ENCODE data around the gene ZSCAN5B.
"Not testable (repeated sequence)": the region's sequence is repeated elsewhere in the genome, so short reads cannot be mapped to it uniquely, and the experiment has no call there.

ZSCAN5B gene

DNA sequence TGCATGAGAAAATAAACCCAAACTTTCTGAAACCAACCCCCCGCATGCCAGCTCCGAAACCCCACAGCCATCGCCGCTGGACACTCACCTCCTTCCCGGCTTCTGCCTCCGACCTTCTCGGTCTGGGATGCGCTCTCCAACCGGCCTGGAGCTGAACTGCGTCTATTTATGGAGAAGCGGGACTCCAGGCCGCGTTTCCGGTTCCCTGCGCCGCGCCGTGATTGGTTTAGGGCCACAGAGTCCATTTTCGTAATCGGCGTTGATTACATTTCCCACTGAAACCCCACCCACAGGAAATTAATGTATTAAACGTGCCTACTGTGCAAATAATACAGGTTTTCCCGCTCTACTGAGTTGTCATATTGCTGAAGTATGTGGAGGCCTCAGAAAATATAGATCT, at the start of gene ZSCAN5B:
TSS of gene ZSCAN5B (minus strand) at position 138 of the 400 bp plus-strand sequence. CDS start 4,731 bp downstream, outside the sequence.
- not testable (repeated sequence) for H3K27me3 ChIP-seq (ENCODE audit: control insufficient read depth, insufficient read depth, low read length); H3K27ac ChIP-seq (ENCODE audit: low read length); H3K36me3 ChIP-seq (ENCODE audit: control insufficient read depth, low read depth, low read length); H3K4me1 ChIP-seq (ENCODE audit: control insufficient read depth, low read depth, low read length); H3K4me3 ChIP-seq (ENCODE audit: low read length); H3K9me3 ChIP-seq (ENCODE audit: control insufficient read depth, low read depth, low read length); H3K9ac ChIP-seq (ENCODE audit: low read length)

- H3K27ac ChIP-seq (ENCODE audit: low read length); H3K4me1 ChIP-seq (ENCODE audit: control insufficient read depth, low read depth, low read length); H3K9ac ChIP-seq (ENCODE audit: low read length); H3K27me3 ChIP-seq (ENCODE audit: control insufficient read depth, insufficient read depth, low read length); H3K9me3 ChIP-seq (ENCODE audit: control insufficient read depth, low read depth, low read length); H3K4me3 ChIP-seq (ENCODE audit: low read length); H3K36me3 ChIP-seq (ENCODE audit: control insufficient read depth, low read depth, low read length): not testable (repeated sequence)
These were observed 48.2 kb upstream of the ZSCAN5B start for GRCh38 chr19:56245764-56246163.

GRCh38 chr19:56245121-56245740, 47.6 kb upstream of the ZSCAN5B start:
- Histone ChIP-seq H3K4me1 (ENCODE audit: control insufficient read depth, low read depth, low read length) (no peaks in the 10 kb centered on the region), H3K9me3 (ENCODE audit: control insufficient read depth, low read depth, low read length) (no peaks in the 10 kb centered on the region), H3K27ac (ENCODE audit: low read length) (no peak overlapping the region), H3K9ac (ENCODE audit: low read length) (no peak overlapping the region), H3K27me3 (ENCODE audit: control insufficient read depth, insufficient read depth, low read length) (no peaks in the 10 kb centered on the region), H3K4me3 (ENCODE audit: low read length) (no peak overlapping the region), H3K36me3 (ENCODE audit: control insufficient read depth, low read depth, low read length) (no peaks in the 10 kb centered on the region)

- no peaks in the 10 kb centered on the region for H3K4me1 ChIP-seq (ENCODE audit: control insufficient read depth, low read depth, low read length)
- no peaks in the 10 kb centered on the region for H3K9me3 ChIP-seq (ENCODE audit: control insufficient read depth, low read depth, low read length)
- H3K36me3 ChIP-seq (ENCODE audit: control insufficient read depth, low read depth, low read length), result no peaks in the 10 kb centered on the region
- H3K27ac ChIP-seq (ENCODE audit: low read length), result no peak overlapping the region
- H3K4me3 ChIP-seq (ENCODE audit: low read length), result no peak overlapping the region
- no peaks in the 10 kb centered on the region for H3K27me3 ChIP-seq (ENCODE audit: control insufficient read depth, insufficient read depth, low read length)
- no peak overlapping the region for H3K9ac ChIP-seq (ENCODE audit: low read length)
These were observed 25.9 kb upstream of the ZSCAN5B start for GRCh38 chr19:56223481-56223880.

DNA sequence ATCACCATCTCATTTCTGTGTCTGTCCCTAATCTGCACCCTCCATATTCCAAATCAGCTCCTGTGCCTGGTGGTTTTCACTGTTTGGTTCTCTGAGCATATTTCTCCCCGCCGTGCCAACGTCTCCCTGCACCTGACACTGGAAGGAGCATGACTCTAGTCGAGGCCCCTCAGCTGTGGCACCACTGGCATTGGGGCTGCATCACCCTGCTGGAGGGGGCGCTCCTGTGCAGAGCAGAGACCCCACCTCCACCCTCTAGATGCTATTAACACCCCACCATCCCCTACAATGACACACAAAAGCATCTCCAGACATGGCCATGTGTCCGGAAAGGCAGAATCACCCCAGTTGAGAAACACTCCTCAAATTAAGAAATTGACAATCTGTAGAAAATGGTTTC, 25.3 kb upstream of the ZSCAN5B start:
- Histone ChIP-seq H3K27me3 (ENCODE audit: control insufficient read depth, insufficient read depth, low read length) (no peaks in the 10 kb centered on the region), H3K4me1 (ENCODE audit: control insufficient read depth, low read depth, low read length) (no peaks in the 10 kb centered on the region), H3K4me3 (ENCODE audit: low read length) (no peak overlapping the region), H3K27ac (ENCODE audit: low read length) (no peak overlapping the region), H3K9ac (ENCODE audit: low read length) (no peak overlapping the region), H3K9me3 (ENCODE audit: control insufficient read depth, low read depth, low read length) (no peaks in the 10 kb centered on the region), H3K36me3 (ENCODE audit: control insufficient read depth, low read depth, low read length) (no peaks in the 10 kb centered on the region)

- no peak overlapping the region for H3K9ac ChIP-seq (ENCODE audit: low read length)
- no peaks in the 10 kb centered on the region for H3K9me3 ChIP-seq (ENCODE audit: control insufficient read depth, low read depth, low read length)
- no peak overlapping the region for H3K27ac ChIP-seq (ENCODE audit: low read length)
- H3K4me1 ChIP-seq (ENCODE audit: control insufficient read depth, low read depth, low read length), result no peaks in the 10 kb centered on the region
- H3K36me3 ChIP-seq (ENCODE audit: control insufficient read depth, low read depth, low read length), result no peaks in the 10 kb centered on the region
- no peak overlapping the region for H3K4me3 ChIP-seq (ENCODE audit: low read length)
- no peaks in the 10 kb centered on the region for H3K27me3 ChIP-seq (ENCODE audit: control insufficient read depth, insufficient read depth, low read length)
These were observed 24.3 kb upstream of the ZSCAN5B start for GRCh38 chr19:56221851-56222250.

GRCh38 chr19:56221442-56221841, 23.9 kb upstream of the ZSCAN5B start:
- not testable (repeated sequence) for H3K4me1 ChIP-seq (ENCODE audit: control insufficient read depth, low read depth, low read length); H3K36me3 ChIP-seq (ENCODE audit: control insufficient read depth, low read depth, low read length); H3K9me3 ChIP-seq (ENCODE audit: control insufficient read depth, low read depth, low read length); H3K9ac ChIP-seq (ENCODE audit: low read length); H3K4me3 ChIP-seq (ENCODE audit: low read length); H3K27ac ChIP-seq (ENCODE audit: low read length); H3K27me3 ChIP-seq (ENCODE audit: control insufficient read depth, insufficient read depth, low read length)

GRCh38 chr19:56218961-56219360, 21.4 kb upstream of the ZSCAN5B start:
- H3K4me1 ChIP-seq (ENCODE audit: control insufficient read depth, low read depth, low read length), result no peaks in the 10 kb centered on the region
- H3K9ac ChIP-seq (ENCODE audit: low read length), result no peak overlapping the region
- no peaks in the 10 kb centered on the region for H3K36me3 ChIP-seq (ENCODE audit: control insufficient read depth, low read depth, low read length)
- no peaks in the 10 kb centered on the region for H3K27me3 ChIP-seq (ENCODE audit: control insufficient read depth, insufficient read depth, low read length)
- no peaks in the 10 kb centered on the region for H3K9me3 ChIP-seq (ENCODE audit: control insufficient read depth, low read depth, low read length)
- H3K27ac ChIP-seq (ENCODE audit: low read length), result no peak overlapping the region
- no peak overlapping the region for H3K4me3 ChIP-seq (ENCODE audit: low read length)

DNA sequence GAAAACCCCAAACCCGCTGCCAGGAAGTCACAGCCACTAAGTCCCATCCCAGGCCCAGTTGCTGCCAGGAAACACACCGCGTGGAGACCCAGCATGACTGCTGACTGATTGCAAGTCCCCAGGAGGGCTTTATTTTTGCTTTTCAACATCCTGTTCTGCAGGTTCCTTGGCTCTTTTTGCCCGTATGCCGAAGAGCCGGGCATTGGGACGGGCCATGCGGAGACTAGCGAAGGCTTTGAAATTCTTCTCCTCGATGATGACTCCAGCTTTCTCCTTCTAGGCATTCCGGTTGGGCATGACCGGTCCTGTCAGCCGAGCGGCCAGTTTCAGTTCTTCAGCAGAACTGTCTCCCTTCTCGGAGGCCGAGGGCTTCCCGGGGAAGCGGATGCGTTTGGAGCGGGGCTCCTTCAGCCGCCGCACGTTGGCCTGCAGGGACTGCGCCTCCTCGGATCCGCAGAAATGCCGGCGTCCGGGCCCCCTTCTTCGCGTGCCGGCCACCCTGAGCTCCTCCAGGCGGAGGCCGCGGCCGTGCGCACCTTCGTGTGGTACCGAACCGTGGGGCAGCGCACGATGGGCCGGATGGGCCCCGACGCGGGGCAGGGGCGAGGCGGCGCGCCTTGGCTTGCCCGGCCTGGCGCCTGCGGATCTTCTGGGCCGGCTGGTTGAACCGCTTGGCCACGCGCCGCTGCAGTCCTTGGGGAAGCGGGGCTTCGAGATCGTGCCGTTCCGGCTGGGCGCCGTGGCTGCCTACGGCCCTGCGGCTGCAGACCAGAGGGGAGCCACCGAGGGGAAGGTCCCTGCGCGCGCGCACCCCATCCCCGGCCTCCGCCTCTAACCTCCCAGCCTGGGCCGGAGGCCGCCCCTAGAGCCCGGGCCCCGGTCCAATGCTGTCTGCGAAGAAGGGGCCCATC, 19.7 kb upstream of the ZSCAN5B start:
- Histone ChIP-seq H3K4me3 (ENCODE audit: low read length) (no peak overlapping the region), H3K27ac (ENCODE audit: low read length) (no peak overlapping the region), H3K36me3 (ENCODE audit: control insufficient read depth, low read depth, low read length) (no peaks in the 10 kb centered on the region), H3K4me1 (ENCODE audit: control insufficient read depth, low read depth, low read length) (no peaks in the 10 kb centered on the region), H3K9ac (ENCODE audit: low read length) (no peak overlapping the region), H3K27me3 (ENCODE audit: control insufficient read depth, insufficient read depth, low read length) (no peaks in the 10 kb centered on the region), H3K9me3 (ENCODE audit: control insufficient read depth, low read depth, low read length) (no peaks in the 10 kb centered on the region)

- H3K9ac ChIP-seq (ENCODE audit: low read length), result no peak overlapping the region
- H3K4me1 ChIP-seq (ENCODE audit: control insufficient read depth, low read depth, low read length), result no peaks in the 10 kb centered on the region
- no peaks in the 10 kb centered on the region for H3K27me3 ChIP-seq (ENCODE audit: control insufficient read depth, insufficient read depth, low read length)
- no peak overlapping the region for H3K27ac ChIP-seq (ENCODE audit: low read length)
- no peaks in the 10 kb centered on the region for H3K36me3 ChIP-seq (ENCODE audit: control insufficient read depth, low read depth, low read length)
- H3K9me3 ChIP-seq (ENCODE audit: control insufficient read depth, low read depth, low read length), result no peaks in the 10 kb centered on the region
- H3K4me3 ChIP-seq (ENCODE audit: low read length), result no peak overlapping the region
These were observed 14.1 kb upstream of the ZSCAN5B start for GRCh38 chr19:56211718-56212117.

GRCh38 chr19:56210036-56210435, 12.5 kb upstream of the ZSCAN5B start:
- not testable (repeated sequence) for H3K4me1 ChIP-seq (ENCODE audit: control insufficient read depth, low read depth, low read length); H3K36me3 ChIP-seq (ENCODE audit: control insufficient read depth, low read depth, low read length); H3K9ac ChIP-seq (ENCODE audit: low read length); H3K4me3 ChIP-seq (ENCODE audit: low read length); H3K9me3 ChIP-seq (ENCODE audit: control insufficient read depth, low read depth, low read length); H3K27ac ChIP-seq (ENCODE audit: low read length); H3K27me3 ChIP-seq (ENCODE audit: control insufficient read depth, insufficient read depth, low read length)

DNA sequence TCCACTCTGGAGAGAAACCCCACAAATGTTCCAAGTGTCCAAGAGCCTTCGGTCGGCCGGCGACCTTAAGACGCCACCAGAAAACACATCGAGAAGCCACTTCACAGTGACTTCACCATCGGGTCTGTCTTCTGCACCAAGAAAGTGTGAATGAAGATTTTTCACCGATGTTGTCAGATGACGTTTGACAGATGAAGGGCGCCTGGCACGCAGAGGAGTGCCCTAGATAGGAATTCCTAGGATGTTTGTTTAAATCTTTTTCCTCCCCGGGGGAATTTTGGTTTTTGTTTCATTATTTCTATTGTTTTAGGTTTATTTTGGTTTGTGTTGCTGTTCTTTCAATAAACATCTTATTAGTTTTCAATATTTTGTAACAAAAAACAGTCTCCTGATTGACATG, 11.5 kb upstream of the ZSCAN5B start:
- Histone ChIP-seq H3K9me3 (ENCODE audit: control insufficient read depth, low read depth, low read length) (no peaks in the 10 kb centered on the region), H3K27me3 (ENCODE audit: control insufficient read depth, insufficient read depth, low read length) (no peaks in the 10 kb centered on the region), H3K36me3 (ENCODE audit: control insufficient read depth, low read depth, low read length) (no peaks in the 10 kb centered on the region), H3K4me3 (ENCODE audit: low read length) (no peak overlapping the region), H3K27ac (ENCODE audit: low read length) (no peak overlapping the region), H3K4me1 (ENCODE audit: control insufficient read depth, low read depth, low read length) (no peaks in the 10 kb centered on the region), H3K9ac (ENCODE audit: low read length) (no peak overlapping the region)
